ENCODE measurements around the gene PVRIG.
A peak's percentile ranks its signal among the peaks of the same experiment; 100 is the strongest.
"Not testable (repeated sequence)": the region's sequence is repeated elsewhere in the genome, so short reads cannot be mapped to it uniquely, and the experiment has no call there.

PVRIG gene

DNA sequence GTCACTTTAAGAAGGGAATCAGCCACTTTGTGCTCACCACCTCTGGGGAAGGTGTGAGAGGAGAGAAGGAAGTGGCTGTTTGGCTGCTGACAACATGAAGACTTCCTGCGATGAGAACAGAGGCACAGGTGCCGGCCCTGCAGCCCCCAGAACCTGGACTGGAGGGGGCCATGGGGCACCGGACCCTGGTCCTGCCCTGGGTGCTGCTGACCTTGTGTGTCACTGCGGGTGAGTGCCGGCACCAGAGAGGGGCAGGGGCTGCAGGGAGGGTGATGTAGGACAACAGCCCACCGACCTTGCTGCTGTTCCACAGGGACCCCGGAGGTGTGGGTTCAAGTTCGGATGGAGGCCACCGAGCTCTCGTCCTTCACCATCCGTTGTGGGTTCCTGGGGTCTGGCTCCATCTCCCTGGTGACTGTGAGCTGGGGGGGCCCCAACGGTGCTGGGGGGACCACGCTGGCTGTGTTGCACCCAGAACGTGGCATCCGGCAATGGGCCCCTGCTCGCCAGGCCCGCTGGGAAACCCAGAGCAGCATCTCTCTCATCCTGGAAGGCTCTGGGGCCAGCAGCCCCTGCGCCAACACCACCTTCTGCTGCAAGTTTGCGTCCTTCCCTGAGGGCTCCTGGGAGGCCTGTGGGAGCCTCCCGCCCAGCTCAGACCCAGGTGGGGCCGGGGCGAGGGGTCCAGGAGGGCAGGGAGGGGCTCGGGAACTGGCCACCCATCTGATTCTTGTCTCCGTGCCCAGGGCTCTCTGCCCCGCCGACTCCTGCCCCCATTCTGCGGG is at the start of gene PVRIG:
Gene PVRIG, plus strand, starts transcription at position 149 of the 785 bp plus-strand sequence. Its CDS starts 22 bp downstream, at position 171.
- DNase-seq (ENCODE audit: low spot score); in situ Hi-C loops (cut with MboI; ENCODE audit: low pct_unique_long_range_greater_than_20kb, low sequenced_read_pairs, unreplicated experiment): not testable (repeated sequence)

DNA sequence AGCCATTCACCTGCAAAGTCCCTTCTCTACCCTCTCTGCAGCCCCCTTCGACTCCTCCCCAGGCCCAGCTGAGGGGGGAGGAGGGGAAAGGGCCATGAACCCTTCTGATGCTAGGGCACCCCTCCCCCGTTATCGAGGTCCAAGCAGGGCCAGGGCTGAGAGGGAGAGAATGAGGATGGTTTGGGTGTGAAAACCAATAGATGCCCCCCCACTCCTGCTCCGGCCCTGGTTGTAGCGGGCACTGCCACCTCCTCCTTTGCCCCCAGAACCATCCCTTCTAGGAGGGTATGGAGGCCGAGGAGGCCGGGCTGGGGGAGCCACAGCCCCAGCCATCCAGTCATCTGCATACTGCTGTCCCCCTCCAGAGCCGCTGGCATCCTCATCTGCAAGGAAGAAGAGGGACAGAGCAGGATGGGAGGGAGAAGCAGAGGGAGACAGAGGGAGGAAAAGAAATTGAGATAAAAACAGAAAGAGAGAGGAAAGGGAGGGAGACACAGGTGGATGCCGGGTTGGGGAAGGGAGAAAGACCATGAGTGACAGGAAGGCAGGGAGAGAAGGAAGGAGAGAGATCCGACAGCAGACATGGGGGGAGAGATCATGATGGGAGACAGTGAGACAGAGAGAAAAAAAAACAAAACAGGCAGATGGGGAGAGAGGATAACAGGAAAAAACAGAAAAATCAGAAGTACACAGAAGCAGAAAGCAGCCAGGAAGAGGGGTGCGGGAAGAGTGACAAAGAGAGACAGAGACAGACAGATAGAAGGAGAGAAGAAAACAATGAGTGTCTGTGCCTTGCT is 49.5 kb upstream of the PVRIG start:
- in situ Hi-C loops (cut with MboI; ENCODE audit: low pct_unique_long_range_greater_than_20kb, low sequenced_read_pairs, unreplicated experiment) = no loop called here
- no peak for TF ChIP-seq CTCF (IDR thresholded peaks at IDR 0.05; ENCODE audit: extremely low read depth, insufficient read depth, missing control alignments)
- DNase-seq (ENCODE audit: low spot score) = peak; percentile 15

GRCh38 chr7:100171087-100171681 is 48.6 kb upstream of the PVRIG start:
- in situ Hi-C loops (cut with MboI; ENCODE audit: low pct_unique_long_range_greater_than_20kb, low sequenced_read_pairs, unreplicated experiment) = no loop called here
- DNase-seq (ENCODE audit: low spot score) = peak; percentile 69
- TF ChIP-seq CTCF (IDR thresholded peaks at IDR 0.05; ENCODE audit: extremely low read depth, insufficient read depth, missing control alignments) = no peak

DNA sequence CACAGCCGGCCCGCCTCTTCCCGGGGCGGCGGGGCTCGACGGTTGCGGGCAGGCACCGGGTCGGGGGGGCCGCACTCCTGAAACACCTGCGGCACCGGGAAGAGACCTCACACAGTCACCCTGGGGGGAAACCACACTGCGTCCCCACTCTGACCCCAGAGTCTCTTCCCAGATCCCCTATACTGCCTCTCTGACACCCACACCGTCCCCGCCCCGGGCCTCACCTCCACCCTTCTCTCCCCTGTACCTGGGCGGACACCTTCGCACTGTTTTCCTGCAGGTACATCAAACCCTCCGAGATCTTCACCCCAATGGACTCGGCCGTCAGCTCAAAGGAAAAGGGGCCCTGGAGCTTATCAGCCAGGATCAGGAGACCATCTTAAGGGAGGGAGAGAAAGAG is 47.9 kb upstream of the PVRIG start:
- DNase-seq (ENCODE audit: low spot score) = no peak
- in situ Hi-C loops (cut with MboI; ENCODE audit: low pct_unique_long_range_greater_than_20kb, low sequenced_read_pairs, unreplicated experiment) = no loop called here
- TF ChIP-seq CTCF (IDR thresholded peaks at IDR 0.05; ENCODE audit: extremely low read depth, insufficient read depth, missing control alignments) = no peak

GRCh38 chr7:100173806-100174495 is 45.8 kb upstream of the PVRIG start:
- no peak for TF ChIP-seq CTCF (IDR thresholded peaks at IDR 0.05; ENCODE audit: extremely low read depth, insufficient read depth, missing control alignments)
- DNase-seq (ENCODE audit: low spot score) = peak; percentile 17
- in situ Hi-C loops (cut with MboI; ENCODE audit: low pct_unique_long_range_greater_than_20kb, low sequenced_read_pairs, unreplicated experiment) = no loop called here

GRCh38 chr7:100174582-100174981 is 45.2 kb upstream of the PVRIG start:
- peak; percentile 8 for DNase-seq (ENCODE audit: low spot score)
- in situ Hi-C loops (cut with MboI; ENCODE audit: low pct_unique_long_range_greater_than_20kb, low sequenced_read_pairs, unreplicated experiment) = no loop called here
- no peak for TF ChIP-seq CTCF (IDR thresholded peaks at IDR 0.05; ENCODE audit: extremely low read depth, insufficient read depth, missing control alignments)

Data from GM13977 (cell line).